ENCODE data around the gene DIPK1B. TPM values are rescaled to one million over a fixed set of nuclear protein-coding genes. Genes with fewer than 3 reads are reported as not detected.

Gene DIPK1B
- total and polyA plus RNA-seq, 2 experiments from 2014 or later: 18.7 to 60.0 TPM

DNA sequence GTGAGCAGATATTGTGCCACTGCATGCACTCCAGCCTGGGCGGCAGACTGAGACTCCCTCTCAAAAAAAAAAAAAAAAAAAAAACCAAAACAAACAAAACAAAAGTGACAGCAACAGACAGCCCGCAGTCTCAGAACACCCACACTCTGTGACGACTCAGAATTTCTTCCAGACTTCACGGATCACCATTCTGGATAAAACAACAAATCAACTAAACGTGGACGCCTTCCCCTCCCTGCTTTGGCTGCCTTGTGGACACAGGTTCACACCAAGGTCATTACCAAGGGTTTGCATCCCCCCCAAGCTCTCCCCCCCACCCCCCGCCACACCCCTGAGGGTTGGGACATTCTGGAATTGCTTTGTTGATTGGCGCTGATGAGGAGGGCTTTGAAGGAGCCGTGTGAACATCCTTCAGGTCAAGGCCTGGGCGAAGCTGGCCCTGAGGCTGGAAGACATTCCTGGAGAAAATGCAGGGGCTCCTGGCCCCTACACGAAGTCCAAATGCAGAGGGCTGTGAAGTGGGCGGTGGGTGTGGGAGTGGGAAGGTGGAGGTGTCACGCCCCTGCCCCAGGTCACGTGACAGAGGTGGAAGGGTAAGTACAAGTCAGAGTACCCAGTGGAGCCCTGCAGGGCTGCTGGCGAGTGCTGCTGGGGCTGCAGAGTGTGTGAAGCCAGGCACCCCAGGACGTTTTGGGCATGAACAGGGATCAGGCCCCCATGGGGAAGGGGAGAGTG lies 20.2 kb downstream of the DIPK1B start:
- Mint-ChIP-seq H3K27me3 (ENCODE audit: insufficient read depth, low read depth, poor library complexity) (peaks cover 14% of the 10 kb centered on the region), H3K36me3 (ENCODE audit: low read depth) (peaks cover 4% of the 10 kb centered on the region), H3K4me1 (no peaks in the 10 kb centered on the region; the same call in 1 of the 3 replicates), H3K9me3 (no peaks in the 10 kb centered on the region; the same call in 1 of the 3 replicates), H3K4me3 (no peak overlapping the region), H3K27ac (no peak overlapping the region)
- Histone ChIP-seq H3K27me3 (ENCODE audit: insufficient read depth) (peaks cover 15% of the 10 kb centered on the region), H3K4me2 (no peak overlapping the region), H3F3A (replicated peaks; ENCODE audit: low read depth) (no peaks in the 10 kb centered on the region), H3K9me2 (ENCODE audit: insufficient read depth) (no peaks in the 10 kb centered on the region), H3K4me1 (ENCODE audit: insufficient read depth) (no peaks in the 10 kb centered on the region), H4K20me1 (replicated peaks; ENCODE audit: insufficient read depth) (peaks cover 1% of the 10 kb centered on the region; the same call in 1 of the 2 replicates), H3K36me3 (ENCODE audit: insufficient read depth) (no peaks in the 10 kb centered on the region), H3K4me3 (no peak overlapping the region), H3K27ac (ENCODE audit: low read depth) (no peak overlapping the region), H3K79me2 (replicated peaks; ENCODE audit: insufficient read depth) (peaks cover 11% of the 10 kb centered on the region), H2AFZ (no peak overlapping the region)
- TF ChIP-seq, protein P1, sequence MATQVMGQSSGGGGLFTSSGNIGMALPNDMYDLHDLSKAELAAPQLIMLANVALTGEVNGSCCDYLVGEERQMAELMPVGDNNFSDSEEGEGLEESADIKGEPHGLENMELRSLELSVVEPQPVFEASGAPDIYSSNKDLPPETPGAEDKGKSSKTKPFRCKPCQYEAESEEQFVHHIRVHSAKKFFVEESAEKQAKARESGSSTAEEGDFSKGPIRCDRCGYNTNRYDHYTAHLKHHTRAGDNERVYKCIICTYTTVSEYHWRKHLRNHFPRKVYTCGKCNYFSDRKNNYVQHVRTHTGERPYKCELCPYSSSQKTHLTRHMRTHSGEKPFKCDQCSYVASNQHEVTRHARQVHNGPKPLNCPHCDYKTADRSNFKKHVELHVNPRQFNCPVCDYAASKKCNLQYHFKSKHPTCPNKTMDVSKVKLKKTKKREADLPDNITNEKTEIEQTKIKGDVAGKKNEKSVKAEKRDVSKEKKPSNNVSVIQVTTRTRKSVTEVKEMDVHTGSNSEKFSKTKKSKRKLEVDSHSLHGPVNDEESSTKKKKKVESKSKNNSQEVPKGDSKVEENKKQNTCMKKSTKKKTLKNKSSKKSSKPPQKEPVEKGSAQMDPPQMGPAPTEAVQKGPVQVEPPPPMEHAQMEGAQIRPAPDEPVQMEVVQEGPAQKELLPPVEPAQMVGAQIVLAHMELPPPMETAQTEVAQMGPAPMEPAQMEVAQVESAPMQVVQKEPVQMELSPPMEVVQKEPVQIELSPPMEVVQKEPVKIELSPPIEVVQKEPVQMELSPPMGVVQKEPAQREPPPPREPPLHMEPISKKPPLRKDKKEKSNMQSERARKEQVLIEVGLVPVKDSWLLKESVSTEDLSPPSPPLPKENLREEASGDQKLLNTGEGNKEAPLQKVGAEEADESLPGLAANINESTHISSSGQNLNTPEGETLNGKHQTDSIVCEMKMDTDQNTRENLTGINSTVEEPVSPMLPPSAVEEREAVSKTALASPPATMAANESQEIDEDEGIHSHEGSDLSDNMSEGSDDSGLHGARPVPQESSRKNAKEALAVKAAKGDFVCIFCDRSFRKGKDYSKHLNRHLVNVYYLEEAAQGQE (IDR thresholded peaks at IDR 0.05; ENCODE audit: unreplicated experiment): no peak
- no peak for TF ChIP-seq EZH2phosphoT487 (IDR thresholded peaks at IDR 0.05; ENCODE audit: unreplicated experiment)
- TF ChIP-seq STAT1 (IDR thresholded peaks at IDR 0.05; ENCODE audit: unreplicated experiment): no peak
- TF ChIP-seq ZNF114 (CRISPR knock-in tag; IDR thresholded peaks at IDR 0.05): no peak
- TF ChIP-seq, protein P2, sequence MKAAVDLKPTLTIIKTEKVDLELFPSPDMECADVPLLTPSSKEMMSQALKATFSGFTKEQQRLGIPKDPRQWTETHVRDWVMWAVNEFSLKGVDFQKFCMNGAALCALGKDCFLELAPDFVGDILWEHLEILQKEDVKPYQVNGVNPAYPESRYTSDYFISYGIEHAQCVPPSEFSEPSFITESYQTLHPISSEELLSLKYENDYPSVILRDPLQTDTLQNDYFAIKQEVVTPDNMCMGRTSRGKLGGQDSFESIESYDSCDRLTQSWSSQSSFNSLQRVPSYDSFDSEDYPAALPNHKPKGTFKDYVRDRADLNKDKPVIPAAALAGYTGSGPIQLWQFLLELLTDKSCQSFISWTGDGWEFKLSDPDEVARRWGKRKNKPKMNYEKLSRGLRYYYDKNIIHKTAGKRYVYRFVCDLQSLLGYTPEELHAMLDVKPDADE (IDR thresholded peaks at IDR 0.05): no peak
- TF ChIP-seq POLR2AphosphoS5 (IDR thresholded peaks at IDR 0.05; ENCODE audit: low read depth): no peak
- no peak for TF ChIP-seq JUNB (IDR thresholded peaks at IDR 0.05; ENCODE audit: unreplicated experiment)
- TF ChIP-seq, protein P3, sequence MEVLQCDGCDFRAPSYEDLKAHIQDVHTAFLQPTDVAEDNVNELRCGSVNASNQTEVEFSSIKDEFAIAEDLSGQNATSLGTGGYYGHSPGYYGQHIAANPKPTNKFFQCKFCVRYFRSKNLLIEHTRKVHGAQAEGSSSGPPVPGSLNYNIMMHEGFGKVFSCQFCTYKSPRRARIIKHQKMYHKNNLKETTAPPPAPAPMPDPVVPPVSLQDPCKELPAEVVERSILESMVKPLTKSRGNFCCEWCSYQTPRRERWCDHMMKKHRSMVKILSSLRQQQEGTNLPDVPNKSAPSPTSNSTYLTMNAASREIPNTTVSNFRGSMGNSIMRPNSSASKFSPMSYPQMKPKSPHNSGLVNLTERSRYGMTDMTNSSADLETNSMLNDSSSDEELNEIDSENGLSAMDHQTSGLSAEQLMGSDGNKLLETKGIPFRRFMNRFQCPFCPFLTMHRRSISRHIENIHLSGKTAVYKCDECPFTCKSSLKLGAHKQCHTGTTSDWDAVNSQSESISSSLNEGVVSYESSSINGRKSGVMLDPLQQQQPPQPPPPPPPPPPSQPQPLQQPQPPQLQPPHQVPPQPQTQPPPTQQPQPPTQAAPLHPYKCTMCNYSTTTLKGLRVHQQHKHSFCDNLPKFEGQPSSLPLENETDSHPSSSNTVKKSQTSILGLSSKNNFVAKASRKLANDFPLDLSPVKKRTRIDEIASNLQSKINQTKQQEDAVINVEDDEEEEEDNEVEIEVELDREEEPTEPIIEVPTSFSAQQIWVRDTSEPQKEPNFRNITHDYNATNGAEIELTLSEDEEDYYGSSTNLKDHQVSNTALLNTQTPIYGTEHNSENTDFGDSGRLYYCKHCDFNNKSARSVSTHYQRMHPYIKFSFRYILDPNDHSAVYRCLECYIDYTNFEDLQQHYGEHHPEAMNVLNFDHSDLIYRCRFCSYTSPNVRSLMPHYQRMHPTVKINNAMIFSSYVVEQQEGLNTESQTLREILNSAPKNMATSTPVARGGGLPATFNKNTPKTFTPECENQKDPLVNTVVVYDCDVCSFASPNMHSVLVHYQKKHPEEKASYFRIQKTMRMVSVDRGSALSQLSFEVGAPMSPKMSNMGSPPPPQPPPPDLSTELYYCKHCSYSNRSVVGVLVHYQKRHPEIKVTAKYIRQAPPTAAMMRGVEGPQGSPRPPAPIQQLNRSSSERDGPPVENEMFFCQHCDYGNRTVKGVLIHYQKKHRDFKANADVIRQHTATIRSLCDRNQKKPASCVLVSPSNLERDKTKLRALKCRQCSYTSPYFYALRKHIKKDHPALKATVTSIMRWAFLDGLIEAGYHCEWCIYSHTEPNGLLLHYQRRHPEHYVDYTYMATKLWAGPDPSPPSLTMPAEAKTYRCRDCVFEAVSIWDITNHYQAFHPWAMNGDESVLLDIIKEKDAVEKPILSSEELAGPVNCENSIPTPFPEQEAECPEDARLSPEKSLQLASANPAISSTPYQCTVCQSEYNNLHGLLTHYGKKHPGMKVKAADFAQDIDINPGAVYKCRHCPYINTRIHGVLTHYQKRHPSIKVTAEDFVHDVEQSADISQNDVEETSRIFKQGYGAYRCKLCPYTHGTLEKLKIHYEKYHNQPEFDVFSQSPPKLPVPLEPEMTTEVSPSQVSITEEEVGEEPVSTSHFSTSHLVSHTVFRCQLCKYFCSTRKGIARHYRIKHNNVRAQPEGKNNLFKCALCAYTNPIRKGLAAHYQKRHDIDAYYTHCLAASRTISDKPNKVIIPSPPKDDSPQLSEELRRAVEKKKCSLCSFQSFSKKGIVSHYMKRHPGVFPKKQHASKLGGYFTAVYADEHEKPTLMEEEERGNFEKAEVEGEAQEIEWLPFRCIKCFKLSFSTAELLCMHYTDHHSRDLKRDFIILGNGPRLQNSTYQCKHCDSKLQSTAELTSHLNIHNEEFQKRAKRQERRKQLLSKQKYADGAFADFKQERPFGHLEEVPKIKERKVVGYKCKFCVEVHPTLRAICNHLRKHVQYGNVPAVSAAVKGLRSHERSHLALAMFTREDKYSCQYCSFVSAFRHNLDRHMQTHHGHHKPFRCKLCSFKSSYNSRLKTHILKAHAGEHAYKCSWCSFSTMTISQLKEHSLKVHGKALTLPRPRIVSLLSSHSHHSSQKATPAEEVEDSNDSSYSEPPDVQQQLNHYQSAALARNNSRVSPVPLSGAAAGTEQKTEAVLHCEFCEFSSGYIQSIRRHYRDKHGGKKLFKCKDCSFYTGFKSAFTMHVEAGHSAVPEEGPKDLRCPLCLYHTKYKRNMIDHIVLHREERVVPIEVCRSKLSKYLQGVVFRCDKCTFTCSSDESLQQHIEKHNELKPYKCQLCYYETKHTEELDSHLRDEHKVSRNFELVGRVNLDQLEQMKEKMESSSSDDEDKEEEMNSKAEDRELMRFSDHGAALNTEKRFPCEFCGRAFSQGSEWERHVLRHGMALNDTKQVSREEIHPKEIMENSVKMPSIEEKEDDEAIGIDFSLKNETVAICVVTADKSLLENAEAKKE (CRISPR knock-in tag; IDR thresholded peaks at IDR 0.05): no peak
- TF ChIP-seq, protein P4, sequence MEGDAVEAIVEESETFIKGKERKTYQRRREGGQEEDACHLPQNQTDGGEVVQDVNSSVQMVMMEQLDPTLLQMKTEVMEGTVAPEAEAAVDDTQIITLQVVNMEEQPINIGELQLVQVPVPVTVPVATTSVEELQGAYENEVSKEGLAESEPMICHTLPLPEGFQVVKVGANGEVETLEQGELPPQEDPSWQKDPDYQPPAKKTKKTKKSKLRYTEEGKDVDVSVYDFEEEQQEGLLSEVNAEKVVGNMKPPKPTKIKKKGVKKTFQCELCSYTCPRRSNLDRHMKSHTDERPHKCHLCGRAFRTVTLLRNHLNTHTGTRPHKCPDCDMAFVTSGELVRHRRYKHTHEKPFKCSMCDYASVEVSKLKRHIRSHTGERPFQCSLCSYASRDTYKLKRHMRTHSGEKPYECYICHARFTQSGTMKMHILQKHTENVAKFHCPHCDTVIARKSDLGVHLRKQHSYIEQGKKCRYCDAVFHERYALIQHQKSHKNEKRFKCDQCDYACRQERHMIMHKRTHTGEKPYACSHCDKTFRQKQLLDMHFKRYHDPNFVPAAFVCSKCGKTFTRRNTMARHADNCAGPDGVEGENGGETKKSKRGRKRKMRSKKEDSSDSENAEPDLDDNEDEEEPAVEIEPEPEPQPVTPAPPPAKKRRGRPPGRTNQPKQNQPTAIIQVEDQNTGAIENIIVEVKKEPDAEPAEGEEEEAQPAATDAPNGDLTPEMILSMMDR (conservative IDR thresholded peaks at IDR 0.05; ENCODE audit: low read depth in 2 of 2): no peak
- no peak for TF ChIP-seq NANOG (IDR thresholded peaks at IDR 0.05; ENCODE audit: borderline replicate concordance)
- TF ChIP-seq EZH2 (IDR thresholded peaks at IDR 0.05; ENCODE audit: low read depth, unreplicated experiment): no peak
- TF ChIP-seq CREB1 (CRISPR knock-in tag; IDR thresholded peaks at IDR 0.05; ENCODE audit: low read depth): no peak
- no peak for TF ChIP-seq ZNF331 (CRISPR knock-in tag; IDR thresholded peaks at IDR 0.05; ENCODE audit: low read depth)
- ATAC-seq (no peak), DNase-seq (ENCODE audit: low spot score) (no peak)

All from GM23338 (cell line).